ENCODE measurements around the gene INTS1. TPM values are rescaled to one million over a fixed set of nuclear protein-coding genes. Genes with fewer than 3 reads are reported as not detected.

INTS1 gene
- total and polyA plus RNA-seq, 2 of the 4 experiments (the other 2 are of a cell fraction), result 9.3 to 40.1 TPM

- H3K9me1 ChIP-seq (ENCODE audit: insufficient read depth, low read length), result peaks cover 9% of the 10 kb centered on the region
- H3K79me1 ChIP-seq (ENCODE audit: low read depth in 1 of 2, low read length in 2 of 2), result peaks cover 0 to 31% of the 10 kb centered on the region in 2 experiments; a peak in 2 of 4 replicates
- no peak overlapping the region for H3K56ac ChIP-seq (ENCODE audit: extremely low read depth, insufficient read depth, low read length)
- dilution Hi-C loops (cut with HindIII; ENCODE audit: low sequenced_read_pairs, unreplicated experiment) (no loop called here), in situ Hi-C loops (cut with MboI; ENCODE audit: low sequenced_read_pairs) (no loop called here), intact Hi-C loops (cut with micrococcal nuclease) (no loop called here)
- BruUV-seq (replicated peaks), result no TSS peak
- H2BK20ac ChIP-seq (ENCODE audit: low read depth, low read length), result no peak overlapping the region
- no peaks in the 10 kb centered on the region for H3K27me3 ChIP-seq (ENCODE audit: control insufficient read depth, insufficient read depth, low read length)
- WGBS, 2 experiments (ENCODE audit: extremely low coverage in 2 of 2, insufficient read length in 1 of 2), result 1% methylated on average over 32 of the region's 45 CpGs; no CpG with 5 or more reads in 1 of the 2 experiments
- CTCF ChIA-PET, result no interaction called here
- H3K23ac ChIP-seq (ENCODE audit: low read depth, low read length), result no peak overlapping the region
- H3K9me3 ChIP-seq (ENCODE audit: control insufficient read depth, insufficient read depth, low read length), result no peaks in the 10 kb centered on the region
- POLR2A ChIA-PET (ENCODE audit: unreplicated experiment), result no interaction called here
- H3K18ac ChIP-seq (ENCODE audit: low read depth, low read length), result no peak overlapping the region
- no peak overlapping the region for H4K8ac ChIP-seq (ENCODE audit: low read depth in 2 of 2, low read length in 2 of 2)
- no peak for TF ChIP-seq MXI1 (IDR thresholded peaks at IDR 0.05; ENCODE audit: borderline replicate concordance, low read depth, low read length)
- TF ChIP-seq ELK1 (IDR thresholded peaks at IDR 0.05; ENCODE audit: borderline replicate concordance, low read depth, low read length), result no peak
- no peak for TF ChIP-seq CEBPB (IDR thresholded peaks at IDR 0.05; ENCODE audit: low read depth, low read length)
- TF ChIP-seq MAFK (IDR thresholded peaks at IDR 0.05; ENCODE audit: low read depth, low read length), result no peak
- no peak for TF ChIP-seq RAD21 (IDR thresholded peaks at IDR 0.05; ENCODE audit: low read length)
- TF ChIP-seq POLR2A (IDR thresholded peaks at IDR 0.05; ENCODE audit: low read depth, low read length), result peak; percentile 2
- no peak for TF ChIP-seq RFX5 (IDR thresholded peaks at IDR 0.05; ENCODE audit: low read depth, low read length)
- TF ChIP-seq, protein P1, sequence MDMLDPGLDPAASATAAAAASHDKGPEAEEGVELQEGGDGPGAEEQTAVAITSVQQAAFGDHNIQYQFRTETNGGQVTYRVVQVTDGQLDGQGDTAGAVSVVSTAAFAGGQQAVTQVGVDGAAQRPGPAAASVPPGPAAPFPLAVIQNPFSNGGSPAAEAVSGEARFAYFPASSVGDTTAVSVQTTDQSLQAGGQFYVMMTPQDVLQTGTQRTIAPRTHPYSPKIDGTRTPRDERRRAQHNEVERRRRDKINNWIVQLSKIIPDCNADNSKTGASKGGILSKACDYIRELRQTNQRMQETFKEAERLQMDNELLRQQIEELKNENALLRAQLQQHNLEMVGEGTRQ (IDR thresholded peaks at IDR 0.05; ENCODE audit: low read depth, low read length), result no peak
- TF ChIP-seq FOS (IDR thresholded peaks at IDR 0.05; ENCODE audit: low read depth, low read length), result no peak
- TF ChIP-seq RCOR1 (IDR thresholded peaks at IDR 0.05; ENCODE audit: insufficient replicate concordance, low read length), result no peak
- TF ChIP-seq CHD1 (IDR thresholded peaks at IDR 0.05; ENCODE audit: low read depth, low read length), result peak; percentile 10; the same call in 1 of the 2 replicates
- no peak for TF ChIP-seq BHLHE40 (IDR thresholded peaks at IDR 0.05; ENCODE audit: low read depth, low read length)
- TF ChIP-seq SMC3 (IDR thresholded peaks at IDR 0.05; ENCODE audit: low read depth, low read length), result no peak
- TF ChIP-seq MAZ (IDR thresholded peaks at IDR 0.05; ENCODE audit: borderline replicate concordance, low read depth, low read length), result no peak
- TF ChIP-seq NFE2L2 (IDR thresholded peaks at IDR 0.05; ENCODE audit: low read depth, low read length), result no peak
- H3K4me3 ChIP-seq (ENCODE audit: insufficient read depth, low read depth, low read length), result peak overlapping the region; percentile 43
- no peak overlapping the region for H2AK5ac ChIP-seq (ENCODE audit: low read depth, low read length)
- peak overlapping the region; percentile 61 for H2AFZ ChIP-seq (replicated peaks; ENCODE audit: low read length, poor library complexity)
- H2BK15ac ChIP-seq (ENCODE audit: low read depth, low read length), result no peak overlapping the region
- H3K4me1 ChIP-seq (ENCODE audit: control insufficient read depth, insufficient read depth, low read length), result peaks cover 28% of the 10 kb centered on the region
- peak overlapping the region; percentile 89 for H2AK9ac ChIP-seq (replicated peaks; ENCODE audit: low read depth, low read length, poor library complexity)
- ATAC-seq (ENCODE audit: low read depth) (no peak), DNase-seq (no peak)
- H2BK120ac ChIP-seq (ENCODE audit: low read depth, low read length), result no peak overlapping the region
- no peak overlapping the region for H4K5ac ChIP-seq (ENCODE audit: low read depth, low read length)
- H3K4ac ChIP-seq (ENCODE audit: low read depth, low read length), result no peak overlapping the region
- H3K27ac ChIP-seq (ENCODE audit: insufficient read depth, low read length), result peak overlapping the region; percentile 11; the same call in 1 of the 2 replicates
- peak overlapping the region; percentile 69 for H2BK5ac ChIP-seq (ENCODE audit: low read depth, low read length, poor library complexity, severe bottlenecking)
- no peak overlapping the region for H4K91ac ChIP-seq (ENCODE audit: insufficient read depth, low read depth, low read length)
- no peak overlapping the region for H3K14ac ChIP-seq (replicated peaks; ENCODE audit: low read depth, low read length)
- no peak overlapping the region for H3K9ac ChIP-seq (ENCODE audit: low read depth, low read length)
- H4K20me1 ChIP-seq (ENCODE audit: insufficient read depth, low read length), result peaks cover 32% of the 10 kb centered on the region
- H3K4me2 ChIP-seq (ENCODE audit: low read depth, low read length), result no peak overlapping the region
- H3K36me3 ChIP-seq (ENCODE audit: control insufficient read depth, insufficient read depth, low read length), result no peaks in the 10 kb centered on the region
These were observed 26.7 kb upstream of the INTS1 start for GRCh38 chr7:1530946-1531262.

Data from IMR-90 (cell line).